H1 (cell line): ENCODE results near the gene MRTO4. TPM values are rescaled to one million over a fixed set of nuclear protein-coding genes. Genes with fewer than 3 reads are reported as not detected.

Source experiments
- CBX8 ChIP-seq: fragments of 300-800, 300-1000 bp; sonication (generic); IDR thresholded peaks from 2 replicates; pipeline ENCODE4 v1.7.1; 2016; ENCODE audit warnings: low read depth, low read length, borderline replicate concordance
- CEBPB ChIP-seq: IDR thresholded peaks from 2 replicates; pipeline ENCODE4 v1.6.1; 2012; ENCODE audit warnings: low read depth, low read length
- CHD7 ChIP-seq: fragments of 300-600 bp; sonication (generic); IDR thresholded peaks from 2 replicates; pipeline ENCODE4 v1.7.1; 2012; ENCODE audit warnings: low read length, moderate library complexity, mild to moderate bottlenecking, inconsistent platforms; ENCODE audit not compliant: insufficient replicate concordance
- CREB1 ChIP-seq: IDR thresholded peaks from 2 replicates; pipeline ENCODE4 v1.6.1; 2012; ENCODE audit warnings: inconsistent platforms
- KDM4A ChIP-seq: IDR thresholded peaks from one replicate; pipeline ENCODE4 v1.7.1; 2012; ENCODE audit warnings: low read depth, mild to moderate bottlenecking, moderate library complexity, low read length, inconsistent platforms; ENCODE audit not compliant: severe bottlenecking
- MAX ChIP-seq: IDR thresholded peaks from 2 replicates; pipeline ENCODE4 v1.6.1; 2012; ENCODE audit warnings: inconsistent platforms
- PHF8 ChIP-seq: fragments of 200-600 bp; sonication (generic); conservative IDR thresholded peaks from 2 replicates; pipeline ENCODE4 v1.7.1; 2012; ENCODE audit warnings: low read depth, mild to moderate bottlenecking, inconsistent platforms, low read length, moderate library complexity
- POLR2AphosphoS5 ChIP-seq: IDR thresholded peaks from 2 replicates; pipeline ENCODE4 v1.6.1; 2011; ENCODE audit warnings: low read depth, low read length
- POU5F1 ChIP-seq: IDR thresholded peaks from 2 replicates; pipeline ENCODE4 v1.6.1; 2011; ENCODE audit warnings: low read depth, mild to moderate bottlenecking, low read length, moderate library complexity
- RXRA ChIP-seq: IDR thresholded peaks from 2 replicates; pipeline ENCODE4 v1.6.1; 2011; ENCODE audit warnings: low read depth, mild to moderate bottlenecking, low read length, moderate library complexity; ENCODE audit not compliant: insufficient read depth
- SIRT6 ChIP-seq: IDR thresholded peaks from one replicate; pipeline ENCODE4 v1.7.1; 2012; ENCODE audit warnings: low read length, inconsistent platforms
- polyA plus RNA-seq, 7 experiments: library from polyadenylated mRNA; depleted of rRNA in 3 of 7; stranded (reverse) in 5 of 7; unstranded in 2 of 7; fragments of >200 nt in 5 of 7; fragments of 200-250 nt in 2 of 7; gene quantifications; 1 replicate in 5 of 7; 2 replicates in 1 of 7; 4 replicates in 1 of 7; pipeline versions ENCODE4 v1.2.1 to v1.2.3, GENCODE V29; 2011 to 2013; ENCODE audit warnings: missing spikeins in 2 of 7, mixed read lengths in 2 of 7
- total RNA-seq: library from RNA; stranded (reverse); fragmentation: NEBNext Ultra II Directional; extraction: Animal tissue kit (Norgen Biotek cat#: 25700); gene quantifications from 2 replicates; pipeline ENCODE4 v1.2.1, GENCODE V29; 2021

Gene MRTO4
- total and polyA plus RNA-seq, 2 of the 8 experiments (the other 6 are each of a cell fraction or from before 2014, with no cell fraction given): 36.9 to 64.3 TPM

- TF ChIP-seq CHD7 (no peak), PHF8 (no peak), POU5F1 (no peak), CBX8 (no peak), SIRT6 (no peak), CEBPB (no peak), MAX (no peak), CREB1 (no peak), KDM4A (no peak), POLR2AphosphoS5 (no peak), RXRA (no peak)
Measured at GRCh38 chr1:19287436-19288185, 36.0 kb downstream of the MRTO4 start (continued).
